ENCODE results near the gene PI3.

GRCh38 chr20:45164906-45165305 is 9.8 kb upstream of the PI3 start:
- no peak for TF ChIP-seq EZH2 (IDR thresholded peaks at IDR 0.05; ENCODE audit: borderline replicate concordance, low read depth, low read length, severe bottlenecking)
- TF ChIP-seq CTCF (IDR thresholded peaks at IDR 0.05; ENCODE audit: borderline replicate concordance, extremely low read depth, low read length, poor library complexity, severe bottlenecking), result no peak

Data from DND-41 (cell line).